ENCODE data around the gene BTBD9. TPM values are rescaled to one million over a fixed set of nuclear protein-coding genes. Genes with fewer than 3 reads are reported as not detected.

Gene BTBD9
- total and polyA plus RNA-seq, 2 of the 13 experiments (the other 11 are each of a cell fraction or from before 2014, with no cell fraction given) = 1.2 to 3.0 TPM

- Histone ChIP-seq H3K9ac (ENCODE audit: insufficient read depth, low read depth, low read length) (no peak overlapping the region), H3K4me3 (replicated peaks in 1 of 3; ENCODE audit: insufficient read depth in 1 of 3, low read depth in 2 of 3, low read length in 3 of 3) (no peak overlapping the region), H3K27ac (ENCODE audit: extremely low read length, insufficient read depth, low read length) (no peak overlapping the region), H3K27me3 (ENCODE audit: control insufficient read depth in 1 of 2, insufficient read depth in 2 of 2, low read length in 2 of 2) (no peaks in the 10 kb centered on the region), H4K20me1 (ENCODE audit: insufficient read depth, low read length) (no peaks in the 10 kb centered on the region), H3K36me3 (replicated peaks in 1 of 2; ENCODE audit: control insufficient read depth in 1 of 2, insufficient read depth in 2 of 2, low read length in 2 of 2) (no peaks in the 10 kb centered on the region), H2AFZ (ENCODE audit: low read length) (no peak overlapping the region), H3K4me1 (ENCODE audit: insufficient read depth, low read length) (peaks cover 36% of the 10 kb centered on the region), H3K4me2 (ENCODE audit: low read depth, low read length) (no peak overlapping the region), H3K79me2 (ENCODE audit: insufficient read depth, low read length) (no peaks in the 10 kb centered on the region), H3K9me3 (ENCODE audit: low read length) (no peaks in the 10 kb centered on the region)
- intact Hi-C loops (cut with micrococcal nuclease; ENCODE audit: unreplicated experiment) = no loop called here
- no peak for FAIRE-seq
- in situ Hi-C loops (cut with HindIII; ENCODE audit: extremely low pct_ligation_motif_present, low pct_unique_long_range_greater_than_20kb) = no loop called here
- ChIA-PET CTCF (ENCODE audit: low intra/inter-chr PET ratio, low total read pairs) (no interaction called here), POLR2A (no interaction called here)
- 90% methylated on average over 7 of the region's 11 CpGs for WGBS (ENCODE audit: low lambda C conversion rate)
- ATAC-seq = no peak
- TF ChIP-seq POLR2G (IDR thresholded peaks at IDR 0.05; ENCODE audit: low read depth, low read length) = 0 out of 2 replicates have a peak, but pooled peaks have one; percentile 24
- no peak for TF ChIP-seq PCBP2 (optimal IDR thresholded peaks at IDR 0.05; ENCODE audit: low read depth, low read length, poor library complexity, severe bottlenecking)
- TF ChIP-seq KLF16 (CRISPR knock-in tag; IDR thresholded peaks at IDR 0.05) = no peak
- no peak for TF ChIP-seq ZNF607 (CRISPR knock-in tag; IDR thresholded peaks at IDR 0.05; ENCODE audit: borderline replicate concordance)
- DNase-seq (ENCODE audit: low spot score) = no peak
- no TSS peak for BruUV-seq (replicated peaks)
Measured at GRCh38 chr6:38167598-38167997, 472.1 kb downstream of the BTBD9 start.

DNA sequence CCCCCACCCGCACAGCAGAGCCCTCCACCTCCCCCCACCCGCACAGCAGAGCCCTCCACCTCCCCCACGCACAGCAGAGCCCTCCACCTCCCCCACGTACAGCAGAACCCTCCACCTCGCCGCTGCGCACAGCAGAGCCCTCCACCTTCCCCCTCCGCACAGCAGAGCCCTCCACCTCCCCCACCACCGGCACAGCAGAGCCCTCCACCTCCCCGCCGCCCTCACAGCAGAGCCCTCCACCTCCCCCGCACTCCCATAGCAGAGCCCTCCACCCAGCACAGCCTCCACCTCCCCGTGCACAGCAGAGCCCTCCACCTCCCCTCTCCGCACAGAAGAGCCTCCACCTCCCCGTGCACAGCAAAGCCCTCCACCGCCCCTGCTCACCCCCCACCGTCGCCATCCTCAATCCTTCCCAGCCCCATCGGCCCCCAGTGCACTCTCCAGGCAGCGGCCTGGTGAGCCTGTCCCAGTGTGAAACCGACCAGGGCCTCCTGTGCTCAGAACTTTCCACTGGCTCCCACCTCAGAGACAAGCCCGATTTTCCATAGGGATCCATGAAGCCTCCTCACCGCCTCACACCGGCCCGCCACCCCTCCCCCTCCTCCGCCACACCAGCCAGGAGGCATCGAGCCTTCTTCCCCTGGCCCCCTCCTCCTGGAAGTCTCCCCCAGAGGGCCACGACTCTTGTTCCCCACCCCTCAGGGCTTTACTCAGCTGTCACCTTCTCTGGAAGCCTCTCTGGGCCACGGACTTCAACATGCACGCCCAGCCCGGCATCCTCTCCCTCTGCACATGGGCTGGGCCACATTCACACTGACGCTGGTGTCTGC is 473.1 kb downstream of the BTBD9 start:
- Histone ChIP-seq H3K27ac (ENCODE audit: extremely low read length, insufficient read depth, low read length) (no peak overlapping the region), H3K4me3 (replicated peaks in 1 of 3; ENCODE audit: insufficient read depth in 1 of 3, low read depth in 2 of 3, low read length in 3 of 3) (no peak overlapping the region), H3K27me3 (ENCODE audit: control insufficient read depth in 1 of 2, insufficient read depth in 2 of 2, low read length in 2 of 2) (no peaks in the 10 kb centered on the region), H3K4me2 (ENCODE audit: low read depth, low read length) (no peak overlapping the region), H3K36me3 (replicated peaks in 1 of 2; ENCODE audit: control insufficient read depth in 1 of 2, insufficient read depth in 2 of 2, low read length in 2 of 2) (peaks cover 0 to 3% of the 10 kb centered on the region in 2 experiments; a peak in 2 of 5 replicates), H2AFZ (ENCODE audit: low read length) (no peak overlapping the region), H3K4me1 (ENCODE audit: insufficient read depth, low read length) (peaks cover 26% of the 10 kb centered on the region), H3K9ac (ENCODE audit: insufficient read depth, low read depth, low read length) (no peak overlapping the region), H4K20me1 (ENCODE audit: insufficient read depth, low read length) (no peaks in the 10 kb centered on the region), H3K9me3 (ENCODE audit: low read length) (no peaks in the 10 kb centered on the region), H3K79me2 (ENCODE audit: insufficient read depth, low read length) (no peaks in the 10 kb centered on the region)
- POLR2A ChIA-PET = no interaction called here
- in situ Hi-C loops (cut with HindIII; ENCODE audit: extremely low pct_ligation_motif_present, low pct_unique_long_range_greater_than_20kb) = no loop called here
- WGBS (ENCODE audit: low lambda C conversion rate) = 90% methylated on average over 32 of the region's 32 CpGs
- FAIRE-seq = no peak
- intact Hi-C loops (cut with micrococcal nuclease; ENCODE audit: unreplicated experiment) = no loop called here
- CTCF ChIA-PET (ENCODE audit: low intra/inter-chr PET ratio, low total read pairs) = no interaction called here
- no TSS peak for BruUV-seq (replicated peaks)
- TF ChIP-seq AGO2 (optimal IDR thresholded peaks at IDR 0.05; ENCODE audit: low read depth, low read length) = peak; percentile 29
- TF ChIP-seq GPN1 (CRISPR knock-in tag; IDR thresholded peaks at IDR 0.05; ENCODE audit: borderline replicate concordance) = no peak
- no peak for DNase-seq (ENCODE audit: low spot score)
- no peak for ATAC-seq
